SK-N-MC (cell line): ENCODE measurements around the gene SMAD7.

ENCODE experiments used
- DNase-seq: peaks from one replicate; pipeline ENCODE4 v3.0.0-alpha.2; 2011; ENCODE audit warnings: low read depth, low spot score
- H3K27ac ChIP-seq: fragments of 200-600 bp; sonication (generic); 2 replicates; pipeline ENCODE4 v1.5.1; 2016; ENCODE audit warnings: mixed run types
- H3K36me3 ChIP-seq: fragments of 200-600 bp; sonication (generic); 2 replicates; pipeline ENCODE4 v1.6.1; 2017; ENCODE audit warnings: antibody characterized with exemption, low read length, mixed read lengths; ENCODE audit not compliant: insufficient read depth
- H3K4me3 ChIP-seq: fragments of 200-600 bp; sonication (generic); 2 replicates; pipeline ENCODE4 v1.5.1; 2016
- H3K9ac ChIP-seq: fragments of 200-600 bp; sonication (generic); 2 replicates; pipeline ENCODE4 v1.8.0; 2017; ENCODE audit warnings: mixed run types, mixed read lengths; ENCODE audit not compliant: insufficient read length
- H3K9me3 ChIP-seq: fragments of 200-600 bp; sonication (generic); 2 replicates; pipeline ENCODE4 v1.6.1; 2017; ENCODE audit warnings: low read depth, mild to moderate bottlenecking, antibody characterized with exemption, low read length, moderate library complexity, mixed read lengths
- EZH2 ChIP-seq: fragments of 200-600 bp; sonication (generic); IDR thresholded peaks from one replicate; pipeline ENCODE4 v1.6.1; 2017; ENCODE audit warnings: antibody characterized with exemption
- FOXP2 ChIP-seq: optimal IDR thresholded peaks from 2 replicates; pipeline ENCODE3; 2011; ENCODE audit warnings: mild to moderate bottlenecking, moderate library complexity; ENCODE audit not compliant: insufficient read depth; ENCODE audit errors: extremely low read length, control extremely low read depth
- POLR2AphosphoS5 ChIP-seq: IDR thresholded peaks from 2 replicates; pipeline ENCODE4 v1.6.1; 2012; ENCODE audit warnings: mild to moderate bottlenecking, low read depth, low read length, borderline replicate concordance

The SMAD7 gene

GRCh38 chr18:48947092-48947491 lies 3.7 kb downstream of the SMAD7 start:
- no peak overlapping the region for H3K27ac ChIP-seq
- DNase-seq, result no peak
- H3K9ac ChIP-seq, result no peak overlapping the region
- H3K9me3 ChIP-seq, result no peaks in the 10 kb centered on the region
- TF ChIP-seq FOXP2 (no peak), EZH2 (no peak), POLR2AphosphoS5 (no peak)
- peaks cover 5% of the 10 kb centered on the region; the same call in 1 of the 2 replicates for H3K36me3 ChIP-seq
- H3K4me3 ChIP-seq, result peak overlapping the region; percentile 90

GRCh38 chr18:48946329-48946835 lies 4.4 kb downstream of the SMAD7 start:
- H3K36me3 ChIP-seq, result peaks cover 6% of the 10 kb centered on the region; the same call in 1 of the 2 replicates
- H3K9me3 ChIP-seq, result no peaks in the 10 kb centered on the region
- H3K9ac ChIP-seq, result no peak overlapping the region
- no peak for DNase-seq
- no peak for TF ChIP-seq FOXP2
- no peak for TF ChIP-seq POLR2AphosphoS5
- TF ChIP-seq EZH2, result no peak
- no peak overlapping the region for H3K27ac ChIP-seq
- H3K4me3 ChIP-seq, result peak overlapping the region; percentile 90; the same call in 1 of the 2 replicates

GRCh38 chr18:48945953-48946217 lies 4.9 kb downstream of the SMAD7 start:
- H3K36me3 ChIP-seq, result peaks cover 6% of the 10 kb centered on the region; the same call in 1 of the 2 replicates
- H3K9me3 ChIP-seq, result no peaks in the 10 kb centered on the region
- DNase-seq, result no peak
- no peak overlapping the region for H3K27ac ChIP-seq
- H3K4me3 ChIP-seq, result no peak overlapping the region
- H3K9ac ChIP-seq, result no peak overlapping the region
- no peak for TF ChIP-seq EZH2
- no peak for TF ChIP-seq POLR2AphosphoS5
- TF ChIP-seq FOXP2, result no peak

- Histone ChIP-seq H3K9me3 (no peaks in the 10 kb centered on the region), H3K9ac (no peak overlapping the region), H3K36me3 (peaks cover 6% of the 10 kb centered on the region; the same call in 1 of the 2 replicates), H3K27ac (no peak overlapping the region), H3K4me3 (no peak overlapping the region)
- no peak for DNase-seq
- TF ChIP-seq POLR2AphosphoS5 (no peak), FOXP2 (no peak), EZH2 (no peak)
Measured at GRCh38 chr18:48944634-48945033, 6.1 kb downstream of the SMAD7 start.

GRCh38 chr18:48943736-48944527 lies 6.8 kb downstream of the SMAD7 start:
- Histone ChIP-seq H3K9ac (no peak overlapping the region), H3K27ac (no peak overlapping the region), H3K9me3 (no peaks in the 10 kb centered on the region), H3K4me3 (no peak overlapping the region), H3K36me3 (peaks cover 6% of the 10 kb centered on the region; the same call in 1 of the 2 replicates)
- DNase-seq, result no peak
- no peak for TF ChIP-seq FOXP2
- TF ChIP-seq POLR2AphosphoS5, result no peak
- no peak for TF ChIP-seq EZH2

GRCh38 chr18:48943333-48943732 lies 7.4 kb downstream of the SMAD7 start:
- Histone ChIP-seq H3K9ac (no peak overlapping the region), H3K36me3 (peaks cover 6% of the 10 kb centered on the region; the same call in 1 of the 2 replicates), H3K27ac (no peak overlapping the region), H3K4me3 (no peak overlapping the region), H3K9me3 (no peaks in the 10 kb centered on the region)
- no peak for DNase-seq
- TF ChIP-seq POLR2AphosphoS5, result no peak
- TF ChIP-seq EZH2, result no peak
- no peak for TF ChIP-seq FOXP2

- DNase-seq, result no peak
- H3K36me3 ChIP-seq, result peaks cover 6% of the 10 kb centered on the region; the same call in 1 of the 2 replicates
Measured at GRCh38 chr18:48942554-48943261, 8.1 kb downstream of the SMAD7 start.

GRCh38 chr18:48942086-48942485 lies 8.7 kb downstream of the SMAD7 start:
- no peak for DNase-seq
- peaks cover 6% of the 10 kb centered on the region; the same call in 1 of the 2 replicates for H3K36me3 ChIP-seq
- no peaks in the 10 kb centered on the region for H3K9me3 ChIP-seq
- TF ChIP-seq FOXP2 (no peak), POLR2AphosphoS5 (no peak), EZH2 (no peak)
- H3K9ac ChIP-seq, result no peak overlapping the region
- H3K4me3 ChIP-seq, result no peak overlapping the region
- H3K27ac ChIP-seq, result no peak overlapping the region

More at GRCh38 chr18:48942554-48943261, 8.1 kb downstream of the SMAD7 start:
- Histone ChIP-seq H3K9me3 (no peaks in the 10 kb centered on the region), H3K9ac (no peak overlapping the region), H3K4me3 (no peak overlapping the region), H3K27ac (no peak overlapping the region)
- TF ChIP-seq EZH2 (no peak), FOXP2 (no peak), POLR2AphosphoS5 (no peak)
